Activated B cell treated with CpG ODN at 0.5 μM for 24 hours (primary cell): ENCODE data around the gene FRYL. TPM values are rescaled to one million over a fixed set of nuclear protein-coding genes. Genes with fewer than 3 reads are reported as not detected.

ENCODE experiments used
- ATAC-seq: fragments of 200-7000 bp; cut with Tn5 transposase; one replicate; pipeline ENCODE4 v1.10.0; 2021; ENCODE audit warnings: low read depth, mild to moderate bottlenecking, moderate library complexity
- CTCF ChIA-PET: fragments of 350-600 bp; sonication (Branson Sonifier 250); formaldehyde crosslinking; loops from one replicate; lab custom pipeline; 2021; ENCODE audit warnings: antibody characterized with exemption; lab: Charles Lee
- POLR2A ChIA-PET: fragments of 350-600 bp; sonication (Branson Sonifier 250); formaldehyde crosslinking; loops from one replicate; lab custom pipeline; 2021; ENCODE audit warnings: antibody characterized with exemption; lab: Charles Lee
- DNase-seq: peaks from one replicate; pipeline ENCODE4 v3.0.0; 2022
- H3K27ac Mint-ChIP-seq: one replicate; pipeline ENCODE4 v1.8.0; 2020; ENCODE audit warnings: mixed read lengths
- H3K27me3 Mint-ChIP-seq: one replicate; pipeline ENCODE4 v1.8.0; 2021; ENCODE audit warnings: mixed read lengths
- H3K36me3 Mint-ChIP-seq: one replicate; pipeline ENCODE4 v1.8.0; 2021; ENCODE audit warnings: low read depth, mixed read lengths
- H3K4me1 Mint-ChIP-seq: one replicate; pipeline ENCODE4 v1.8.0; 2021; ENCODE audit warnings: mixed read lengths
- H3K4me3 Mint-ChIP-seq: one replicate; pipeline ENCODE4 v1.8.0; 2020; ENCODE audit warnings: mild to moderate bottlenecking, mixed read lengths
- H3K9me3 Mint-ChIP-seq: one replicate; pipeline ENCODE4 v1.8.0; 2020; ENCODE audit warnings: mixed read lengths
- intact Hi-C: fragments of 100-400 bp; cut with micrococcal nuclease; formaldehyde crosslinking; loops from one replicate; pipeline ENCODE4 v1.15.1; 2024
- total RNA-seq: library from RNA; stranded (reverse); gene quantifications from 2 replicates; pipeline ENCODE4 v1.2.3, GENCODE V29; 2022
- TF ChIP-seq, protein P1 (sequence below): fragments of 200-600 bp; IDR thresholded peaks from one replicate; pipeline ENCODE4 v1.8.0; 2022; ENCODE audit warnings: antibody characterized with exemption, mild to moderate bottlenecking

FRYL gene
- total RNA-seq, 1 donor from 2014 or later = 91.5 TPM

DNA sequence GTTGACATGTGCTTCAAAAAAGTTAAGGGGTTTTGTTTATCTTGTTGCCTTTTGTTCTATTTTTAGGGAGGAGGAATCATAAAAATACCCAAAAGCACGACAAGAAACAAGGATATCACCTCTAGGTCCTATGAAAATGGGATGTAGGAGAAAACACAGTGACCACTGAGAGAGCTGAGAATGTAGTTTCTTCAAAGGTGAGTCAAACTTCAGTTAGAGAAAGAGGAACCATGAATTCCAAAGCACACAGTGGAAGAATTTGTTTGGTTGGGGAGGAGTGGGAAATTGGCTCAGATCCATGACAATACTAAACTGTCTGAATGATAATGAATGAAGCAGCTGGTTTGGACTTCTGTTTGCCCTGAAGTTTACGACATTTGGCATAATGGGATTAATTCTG lies 19.1 kb upstream of the FRYL start:
- Mint-ChIP-seq H3K27ac (no peak overlapping the region), H3K4me1 (peaks cover 26% of the 10 kb centered on the region), H3K9me3 (no peaks in the 10 kb centered on the region), H3K4me3 (no peak overlapping the region), H3K36me3 (no peaks in the 10 kb centered on the region), H3K27me3 (no peaks in the 10 kb centered on the region)
- DNase-seq = no peak
- CTCF ChIA-PET = no interaction called here
- ATAC-seq = no peak
- intact Hi-C loops = no loop called here
- POLR2A ChIA-PET = no interaction called here
- TF ChIP-seq, protein P1, sequence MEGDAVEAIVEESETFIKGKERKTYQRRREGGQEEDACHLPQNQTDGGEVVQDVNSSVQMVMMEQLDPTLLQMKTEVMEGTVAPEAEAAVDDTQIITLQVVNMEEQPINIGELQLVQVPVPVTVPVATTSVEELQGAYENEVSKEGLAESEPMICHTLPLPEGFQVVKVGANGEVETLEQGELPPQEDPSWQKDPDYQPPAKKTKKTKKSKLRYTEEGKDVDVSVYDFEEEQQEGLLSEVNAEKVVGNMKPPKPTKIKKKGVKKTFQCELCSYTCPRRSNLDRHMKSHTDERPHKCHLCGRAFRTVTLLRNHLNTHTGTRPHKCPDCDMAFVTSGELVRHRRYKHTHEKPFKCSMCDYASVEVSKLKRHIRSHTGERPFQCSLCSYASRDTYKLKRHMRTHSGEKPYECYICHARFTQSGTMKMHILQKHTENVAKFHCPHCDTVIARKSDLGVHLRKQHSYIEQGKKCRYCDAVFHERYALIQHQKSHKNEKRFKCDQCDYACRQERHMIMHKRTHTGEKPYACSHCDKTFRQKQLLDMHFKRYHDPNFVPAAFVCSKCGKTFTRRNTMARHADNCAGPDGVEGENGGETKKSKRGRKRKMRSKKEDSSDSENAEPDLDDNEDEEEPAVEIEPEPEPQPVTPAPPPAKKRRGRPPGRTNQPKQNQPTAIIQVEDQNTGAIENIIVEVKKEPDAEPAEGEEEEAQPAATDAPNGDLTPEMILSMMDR = no peak

DNA sequence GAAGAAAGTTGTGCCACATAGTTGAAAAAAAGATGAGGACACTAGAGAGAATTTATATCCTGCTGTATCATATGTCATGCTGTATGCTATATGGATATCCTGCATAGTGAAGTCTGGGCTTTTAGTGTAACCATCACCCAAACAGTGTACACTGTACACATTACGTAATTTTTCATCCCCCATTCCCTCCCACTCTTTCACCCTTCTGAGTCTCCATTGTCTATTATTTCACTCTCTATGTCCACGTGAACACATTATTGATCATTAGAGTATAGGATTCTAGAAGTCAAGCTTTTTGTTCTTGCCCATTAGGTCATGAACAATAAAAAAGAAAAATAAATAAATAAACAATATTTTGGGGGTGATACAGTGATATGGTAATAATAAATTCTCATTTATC lies 18.0 kb upstream of the FRYL start:
- TF ChIP-seq, protein P1 = no peak
- Mint-ChIP-seq H3K4me3 (no peak overlapping the region), H3K27ac (no peak overlapping the region), H3K36me3 (no peaks in the 10 kb centered on the region), H3K4me1 (peaks cover 28% of the 10 kb centered on the region), H3K27me3 (no peaks in the 10 kb centered on the region), H3K9me3 (no peaks in the 10 kb centered on the region)
- DNase-seq = no peak
- ChIA-PET CTCF (no interaction called here), POLR2A (no interaction called here)
- ATAC-seq = no peak
- intact Hi-C loops = no loop called here

DNA sequence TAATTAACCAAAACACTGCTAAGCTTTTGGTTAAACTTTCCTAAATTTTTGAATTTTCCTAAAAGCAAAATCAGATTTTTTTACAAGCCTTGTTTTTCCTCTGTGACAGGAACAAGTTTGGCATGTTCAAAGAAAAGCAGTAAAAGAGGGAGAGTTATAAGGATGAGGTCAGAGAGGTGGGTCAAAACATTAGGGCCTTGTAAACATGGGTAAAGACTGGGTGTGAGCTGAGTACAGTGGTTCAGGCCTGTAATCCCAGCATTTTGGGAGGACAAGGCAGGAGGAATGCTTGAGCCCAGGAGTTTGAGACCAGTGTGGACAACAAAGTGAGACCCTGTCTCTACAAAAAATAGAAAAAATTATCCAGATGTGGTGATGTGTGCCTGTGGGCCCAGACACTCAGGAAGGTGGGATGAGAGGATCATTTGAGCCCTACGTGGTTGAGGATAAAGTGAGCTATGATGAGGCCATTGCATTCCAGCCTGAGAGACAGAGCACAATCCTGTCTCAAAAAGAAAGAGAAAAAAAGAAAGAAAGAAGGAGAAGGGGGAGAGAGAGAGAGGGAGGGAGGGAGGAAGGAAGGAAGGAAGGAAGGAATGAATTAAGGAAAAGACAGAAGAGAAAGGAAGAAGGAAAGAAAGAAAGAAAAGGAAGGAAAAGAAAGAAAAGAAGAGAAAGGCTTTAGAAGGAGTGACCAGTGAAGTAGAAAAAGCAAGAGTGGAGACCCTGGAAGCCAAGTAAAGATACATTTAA lies 17.0 kb upstream of the FRYL start:
- Mint-ChIP-seq H3K4me3 (no peak overlapping the region), H3K4me1 (peaks cover 38% of the 10 kb centered on the region), H3K27me3 (no peaks in the 10 kb centered on the region), H3K36me3 (no peaks in the 10 kb centered on the region), H3K27ac (no peak overlapping the region), H3K9me3 (no peaks in the 10 kb centered on the region)
- no peak for DNase-seq
- ChIA-PET POLR2A (no interaction called here), CTCF (no interaction called here)
- ATAC-seq = no peak
- intact Hi-C loops = no loop called here
- TF ChIP-seq, protein P1 = no peak

DNA sequence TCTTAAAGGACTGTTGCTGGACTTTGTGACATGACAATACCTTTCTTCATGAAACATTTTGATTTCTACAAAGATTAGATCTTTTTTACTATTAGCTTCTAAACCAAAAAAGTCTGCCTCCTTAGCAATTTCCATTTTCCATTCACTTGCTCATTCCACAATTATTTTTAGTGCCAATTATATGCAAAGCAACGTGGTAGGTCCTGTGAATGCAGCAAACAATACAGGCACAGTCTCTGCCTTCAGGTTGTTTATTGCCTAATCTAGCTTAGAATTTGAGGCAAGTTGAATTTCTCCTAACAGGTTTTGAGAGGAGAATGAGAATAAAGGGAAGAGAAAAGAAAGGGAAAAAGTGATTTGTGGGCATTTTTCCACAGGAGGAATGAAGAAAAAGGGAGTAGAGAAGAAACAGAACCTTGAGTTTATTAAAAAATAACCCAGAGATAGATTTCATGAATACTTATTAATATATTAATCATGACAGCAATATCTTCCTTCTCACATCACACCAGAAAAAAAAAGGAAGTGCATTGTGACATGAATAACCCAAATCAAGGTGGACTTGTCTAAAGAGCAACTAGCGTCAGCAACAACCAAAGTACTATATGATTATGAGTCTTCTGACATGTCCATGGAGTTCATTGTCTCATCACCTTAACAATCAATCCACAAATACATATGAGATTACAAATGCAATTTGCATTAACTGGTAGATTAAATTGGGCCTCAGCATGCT lies 16.3 kb upstream of the FRYL start:
- no peak overlapping the region for H3K4me3 Mint-ChIP-seq
- H3K9me3 Mint-ChIP-seq = no peaks in the 10 kb centered on the region
- no peaks in the 10 kb centered on the region for H3K27me3 Mint-ChIP-seq
- CTCF ChIA-PET = no interaction called here
- DNase-seq (no peak), ATAC-seq (no peak)
- no peak overlapping the region for H3K27ac Mint-ChIP-seq
- TF ChIP-seq, protein P1 = no peak
- H3K36me3 Mint-ChIP-seq = no peaks in the 10 kb centered on the region
- H3K4me1 Mint-ChIP-seq = peaks cover 41% of the 10 kb centered on the region
- intact Hi-C loops = no loop called here
- POLR2A ChIA-PET = no interaction called here

DNA sequence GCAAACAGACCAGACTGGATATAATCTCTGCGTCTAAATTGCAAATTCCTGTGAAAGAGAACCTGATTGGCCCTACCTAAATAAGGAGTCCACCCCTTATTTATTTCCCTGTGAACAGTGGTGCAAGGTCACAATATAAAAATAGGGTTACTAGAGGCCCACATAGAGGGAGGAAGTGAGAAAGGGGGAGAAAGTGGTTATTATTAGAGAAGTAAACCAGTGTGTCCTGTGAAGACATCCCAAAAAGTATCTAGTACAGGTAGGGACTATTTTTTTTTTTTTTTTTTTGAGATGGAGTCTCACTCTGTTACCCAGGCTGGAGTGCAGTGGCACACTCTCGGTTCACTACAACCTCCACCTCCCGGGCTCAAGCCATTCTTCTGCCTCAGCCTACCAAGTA lies 15.0 kb upstream of the FRYL start:
- H3K9me3 Mint-ChIP-seq = no peaks in the 10 kb centered on the region
- DNase-seq (no peak), ATAC-seq (no peak)
- H3K4me3 Mint-ChIP-seq = peak overlapping the region; percentile 17
- TF ChIP-seq, protein P1 = no peak
- no peaks in the 10 kb centered on the region for H3K27me3 Mint-ChIP-seq
- H3K4me1 Mint-ChIP-seq = peaks cover 41% of the 10 kb centered on the region
- ChIA-PET CTCF (interaction anchor here (0.8 kb wide), 1 partner anchor 216 kb away, joined by 3 read pairs; no protein-coding TSS in a partner anchor), POLR2A (interaction anchor here (0.6 to 0.8 kb wide), 3 partner anchors 12 to 747 kb away, joined by 4 to 12 read pairs (median 5); no protein-coding TSS in a partner anchor)
- H3K36me3 Mint-ChIP-seq = no peaks in the 10 kb centered on the region
- intact Hi-C loops = no loop called here
- H3K27ac Mint-ChIP-seq = peak overlapping the region; percentile 12
